Right lobe of liver (tissue), 6 donors: ENCODE data around the gene KRTAP9-2. TPM values are rescaled to one million over a fixed set of nuclear protein-coding genes. Genes with fewer than 3 reads are reported as not detected.

ENCODE experiments used
- ATAC-seq, 4 donors: fragments of 200-7000 bp; cut with Tn5 transposase; one replicate each; pipeline ENCODE4 v1.9.1; 2020; ENCODE audit warnings: mild to moderate bottlenecking in 4 of 4, moderate library complexity in 4 of 4
- DNase-seq, 3 donors: peaks; one replicate each; pipeline ENCODE4 v3.0.0-alpha.2; 2020
- H3K27ac ChIP-seq, 3 donors: fragments of 200-600 bp; one replicate each; pipeline ENCODE4 v1.8.0; 2022
- H3K27me3 ChIP-seq, 2 donors: fragments of 200-600 bp; one replicate each; pipeline ENCODE4 v1.8.0; 2022
- H3K36me3 ChIP-seq, 4 donors: fragments of 200-600 bp; sonication (generic) in 1 of 4; one replicate each; pipeline versions ENCODE4 v1.5.1 to v1.8.0; 2017 to 2022; ENCODE audit warnings: control low read depth in 1 of 4
- H3K4me1 ChIP-seq, 4 donors: fragments of 200-600 bp; sonication (generic) in 1 of 4; one replicate each; pipeline versions ENCODE4 v1.5.1 to v1.8.0; 2017 to 2022; ENCODE audit warnings: control low read depth in 1 of 4
- H3K4me3 ChIP-seq, 3 donors: fragments of 200-600 bp; one replicate each; pipeline ENCODE4 v1.8.0; 2022
- H3K9me3 ChIP-seq, 4 donors: fragments of 200-600 bp; sonication (generic) in 1 of 4; one replicate each; pipeline versions ENCODE4 v1.5.1 to v1.8.0; 2017 to 2022; ENCODE audit warnings: control low read depth in 1 of 4
- CTCF ChIP-seq, 4 donors: fragments of 200-600 bp in 3 of 4; fragments of 450-650 bp in 1 of 4; IDR thresholded peaks; one replicate each; pipeline versions ENCODE4 v1.5.1 to v1.8.0; 2016 to 2022; ENCODE audit warnings: antibody characterized with exemption in 4 of 4, mild to moderate bottlenecking in 2 of 4
- POLR2A ChIP-seq: fragments of 450-650 bp; IDR thresholded peaks from one replicate; pipeline ENCODE4 v1.6.1; 2017; ENCODE audit warnings: antibody characterized with exemption, mild to moderate bottlenecking
- WGBS: methylation state at CpG from one replicate; pipeline ENCODE4 v1.1.6; 2018; ENCODE audit warnings: low coverage, low lambda C conversion rate; ENCODE audit not compliant: insufficient coverage; ENCODE audit errors: missing lambda C conversion rate; 5-methylcytosine and 5-hydroxymethylcytosine counted together
- intact Hi-C, 2 donors: fragments of 100-400 bp; cut with DNase I; formaldehyde crosslinking; loops; one replicate each; pipeline versions ENCODE4 v1.11.2 to v1.14.1; 2022
- total RNA-seq, 6 experiments: library from RNA; depleted of rRNA in 2 of 6; stranded (reverse); fragments of >200 nt in 2 of 6; fragmentation: NEBNext Ultra II Directional in 3 of 6; extraction: Animal tissue kit (Norgen Biotek cat#: 25700) in 3 of 6; gene quantifications; one replicate each; pipeline versions ENCODE4 v1.1.0 to v1.2.4, GENCODE V29; 2016 to 2023
- donor health status: DM: no; HTN: yes; CAD: no.
- donor health status: DM: no; HTN: no; CAD: no.
- donor health status: DM: no; HTN: no; CAD: no.
- donor health status: DM: no; HTN: yes; CAD: no.
- donor health status: DM: no; HTN: yes; CAD: no.

The KRTAP9-2 gene
- total RNA-seq, 6 experiments from 2014 or later, result not detected

- intact Hi-C loops, result no loop called here
- Histone ChIP-seq H3K4me1 (no peaks in the 10 kb centered on the region), H3K27ac (no peak overlapping the region), H3K27me3 (peaks cover 0 to 4% of the 10 kb centered on the region in 2 donors), H3K9me3 (no peaks in the 10 kb centered on the region), H3K4me3 (no peak overlapping the region), H3K36me3 (no peaks in the 10 kb centered on the region)
- 100% methylated on average over 1 of the region's 1 CpG for WGBS
- ATAC-seq (no peak), DNase-seq (no peak)
- TF ChIP-seq CTCF (IDR thresholded peaks at IDR 0.05) (no peak), POLR2A (no peak)
Observed at GRCh38 chr17:41256291-41256685, 29.8 kb downstream of the KRTAP9-2 start.

GRCh38 chr17:41258406-41258805 lies 32.0 kb downstream of the KRTAP9-2 start:
- H3K9me3 ChIP-seq, result no peaks in the 10 kb centered on the region
- TF ChIP-seq CTCF (IDR thresholded peaks at IDR 0.05), result no peak
- ATAC-seq, result no peak
- H3K27ac ChIP-seq, result no peak overlapping the region
- no peak for DNase-seq
- H3K4me1 ChIP-seq, result no peaks in the 10 kb centered on the region
- H3K27me3 ChIP-seq, result peaks cover 0 to 4% of the 10 kb centered on the region in 2 donors
- H3K4me3 ChIP-seq, result no peak overlapping the region
- intact Hi-C loops, result no loop called here
- no peaks in the 10 kb centered on the region for H3K36me3 ChIP-seq

GRCh38 chr17:41263212-41263611 lies 36.8 kb downstream of the KRTAP9-2 start:
- no peaks in the 10 kb centered on the region for H3K9me3 ChIP-seq
- no peaks in the 10 kb centered on the region for H3K4me1 ChIP-seq
- H3K27ac ChIP-seq, result no peak overlapping the region
- intact Hi-C loops, result no loop called here
- H3K36me3 ChIP-seq, result no peaks in the 10 kb centered on the region
- TF ChIP-seq CTCF (IDR thresholded peaks at IDR 0.05) (no peak), POLR2A (no peak)
- 54% methylated on average over 2 of the region's 2 CpGs for WGBS
- DNase-seq (no peak), ATAC-seq (no peak)
- H3K4me3 ChIP-seq, result no peak overlapping the region
- H3K27me3 ChIP-seq, result peaks cover 0 to 4% of the 10 kb centered on the region in 2 donors

- intact Hi-C loops, result no loop called here
- no peak for ATAC-seq
- Histone ChIP-seq H3K4me1 (no peaks in the 10 kb centered on the region), H3K36me3 (no peaks in the 10 kb centered on the region), H3K27me3 (peaks cover 0 to 1% of the 10 kb centered on the region in 2 donors), H3K27ac (no peak overlapping the region), H3K4me3 (no peak overlapping the region), H3K9me3 (no peaks in the 10 kb centered on the region)
- no peak for DNase-seq
- WGBS, result 50% methylated on average over 1 of the region's 3 CpGs
- no peak for TF ChIP-seq CTCF (IDR thresholded peaks at IDR 0.05)
- TF ChIP-seq POLR2A, result no peak
Observed at GRCh38 chr17:41264599-41264998, 38.2 kb downstream of the KRTAP9-2 start.

GRCh38 chr17:41265078-41265477 lies 38.6 kb downstream of the KRTAP9-2 start, which contains the start of gene KRTAP9-6:
Gene KRTAP9-6, plus strand, starts transcription at chr17:41265378. Its CDS starts 0 bp downstream, at chr17:41265378.
- Histone ChIP-seq H3K27ac (no peak within 1 kb of the TSS), H3K27me3 (no peaks in the 10 kb centered on the region), H3K4me1 (no peaks in the 10 kb centered on the region), H3K36me3 (no peaks in the 10 kb centered on the region), H3K4me3 (no peak within 1 kb of the TSS), H3K9me3 (no peaks in the 10 kb centered on the region)
- WGBS, result 46% methylated on average over 2 of the region's 2 CpGs
- DNase-seq (no peak), ATAC-seq (no peak)
- intact Hi-C loops, result no loop called here
- no peak for TF ChIP-seq CTCF (IDR thresholded peaks at IDR 0.05)
- no peak for TF ChIP-seq POLR2A
